ENCODE results near the gene TMEM184B.

TMEM184B gene

GRCh38 chr22:38214302-38215056 is 58.3 kb downstream of the TMEM184B start:
- no peak for ATAC-seq (ENCODE audit: low read depth)

GRCh38 chr22:38213990-38214301 is 58.9 kb downstream of the TMEM184B start:
- Histone ChIP-seq H3K9me3 (ENCODE audit: severe bottlenecking) (no peaks in the 10 kb centered on the region), H3K36me3 (ENCODE audit: low read depth) (peaks cover 32% of the 10 kb centered on the region), H3K4me3 (ENCODE audit: severe bottlenecking) (no peak overlapping the region), H3K27me3 (ENCODE audit: insufficient read depth, poor library complexity, severe bottlenecking) (no peaks in the 10 kb centered on the region), H3K27ac (ENCODE audit: poor library complexity, severe bottlenecking) (peak overlapping the region; percentile 7), H3K4me1 (ENCODE audit: insufficient read depth, poor library complexity, severe bottlenecking) (peaks cover 12% of the 10 kb centered on the region)
- DNase-seq (ENCODE audit: low spot score): no peak
- TF ChIP-seq, protein P1, sequence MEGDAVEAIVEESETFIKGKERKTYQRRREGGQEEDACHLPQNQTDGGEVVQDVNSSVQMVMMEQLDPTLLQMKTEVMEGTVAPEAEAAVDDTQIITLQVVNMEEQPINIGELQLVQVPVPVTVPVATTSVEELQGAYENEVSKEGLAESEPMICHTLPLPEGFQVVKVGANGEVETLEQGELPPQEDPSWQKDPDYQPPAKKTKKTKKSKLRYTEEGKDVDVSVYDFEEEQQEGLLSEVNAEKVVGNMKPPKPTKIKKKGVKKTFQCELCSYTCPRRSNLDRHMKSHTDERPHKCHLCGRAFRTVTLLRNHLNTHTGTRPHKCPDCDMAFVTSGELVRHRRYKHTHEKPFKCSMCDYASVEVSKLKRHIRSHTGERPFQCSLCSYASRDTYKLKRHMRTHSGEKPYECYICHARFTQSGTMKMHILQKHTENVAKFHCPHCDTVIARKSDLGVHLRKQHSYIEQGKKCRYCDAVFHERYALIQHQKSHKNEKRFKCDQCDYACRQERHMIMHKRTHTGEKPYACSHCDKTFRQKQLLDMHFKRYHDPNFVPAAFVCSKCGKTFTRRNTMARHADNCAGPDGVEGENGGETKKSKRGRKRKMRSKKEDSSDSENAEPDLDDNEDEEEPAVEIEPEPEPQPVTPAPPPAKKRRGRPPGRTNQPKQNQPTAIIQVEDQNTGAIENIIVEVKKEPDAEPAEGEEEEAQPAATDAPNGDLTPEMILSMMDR (IDR thresholded peaks at IDR 0.05; ENCODE audit: poor library complexity, severe bottlenecking): no peak
- ATAC-seq (ENCODE audit: low read depth): no peak

More at GRCh38 chr22:38214302-38215056, 58.3 kb downstream of the TMEM184B start:
- no peaks in the 10 kb centered on the region for H3K9me3 ChIP-seq (ENCODE audit: severe bottlenecking)
- peaks cover 17% of the 10 kb centered on the region for H3K4me1 ChIP-seq (ENCODE audit: insufficient read depth, poor library complexity, severe bottlenecking)
- peaks cover 32% of the 10 kb centered on the region for H3K36me3 ChIP-seq (ENCODE audit: low read depth)
- no peak overlapping the region for H3K4me3 ChIP-seq (ENCODE audit: severe bottlenecking)
- no peaks in the 10 kb centered on the region for H3K27me3 ChIP-seq (ENCODE audit: insufficient read depth, poor library complexity, severe bottlenecking)
- no peak overlapping the region for H3K27ac ChIP-seq (ENCODE audit: poor library complexity, severe bottlenecking)
- DNase-seq (ENCODE audit: low spot score): no peak
- TF ChIP-seq, protein P1 (IDR thresholded peaks at IDR 0.05; ENCODE audit: poor library complexity, severe bottlenecking): no peak

- DNase-seq (ENCODE audit: low spot score) (no peak), ATAC-seq (ENCODE audit: low read depth) (no peak)
- H3K27ac ChIP-seq (ENCODE audit: poor library complexity, severe bottlenecking): peak overlapping the region; percentile 7
- H3K9me3 ChIP-seq (ENCODE audit: severe bottlenecking): no peaks in the 10 kb centered on the region
- H3K4me3 ChIP-seq (ENCODE audit: severe bottlenecking): no peak overlapping the region
- TF ChIP-seq, protein P1 (IDR thresholded peaks at IDR 0.05; ENCODE audit: poor library complexity, severe bottlenecking): no peak
- H3K27me3 ChIP-seq (ENCODE audit: insufficient read depth, poor library complexity, severe bottlenecking): no peaks in the 10 kb centered on the region
- peaks cover 7% of the 10 kb centered on the region for H3K4me1 ChIP-seq (ENCODE audit: insufficient read depth, poor library complexity, severe bottlenecking)
- H3K36me3 ChIP-seq (ENCODE audit: low read depth): peaks cover 32% of the 10 kb centered on the region
Observed at GRCh38 chr22:38213319-38213989, 59.4 kb downstream of the TMEM184B start.

- no peaks in the 10 kb centered on the region for H3K4me1 ChIP-seq (ENCODE audit: insufficient read depth, poor library complexity, severe bottlenecking)
- no peak for DNase-seq (ENCODE audit: low spot score)
Observed at GRCh38 chr22:38212442-38212841, 60.4 kb downstream of the TMEM184B start.

More at GRCh38 chr22:38212442-38212841, 60.4 kb downstream of the TMEM184B start:
- Histone ChIP-seq H3K9me3 (ENCODE audit: severe bottlenecking) (no peaks in the 10 kb centered on the region), H3K4me3 (ENCODE audit: severe bottlenecking) (no peak overlapping the region), H3K36me3 (ENCODE audit: low read depth) (peaks cover 37% of the 10 kb centered on the region), H3K27ac (ENCODE audit: poor library complexity, severe bottlenecking) (peak overlapping the region; percentile 13), H3K27me3 (ENCODE audit: insufficient read depth, poor library complexity, severe bottlenecking) (no peaks in the 10 kb centered on the region)
- TF ChIP-seq, protein P1 (IDR thresholded peaks at IDR 0.05; ENCODE audit: poor library complexity, severe bottlenecking): no peak
- no peak for ATAC-seq (ENCODE audit: low read depth)
